Parathyroid adenoma (tissue), 2 donors: Measurements from ENCODE around the gene ATP8B2.

Experiments
- H2AFZ ChIP-seq: fragments of 300-600 bp; sonication (generic); one replicate; pipeline ENCODE4 v1.7.0; 2017; ENCODE audit warnings: antibody characterized with exemption, mild to moderate bottlenecking
- H3K27ac ChIP-seq: fragments of 300-600 bp; sonication (generic); one replicate; pipeline ENCODE4 v1.7.0; 2017
- H3K27me3 ChIP-seq: fragments of 300-600 bp; sonication (generic); one replicate; pipeline ENCODE4 v1.7.0; 2017; ENCODE audit warnings: low read length; ENCODE audit not compliant: control insufficient read depth, insufficient read depth
- H3K36me3 ChIP-seq: fragments of 300-600 bp; sonication (generic); one replicate; pipeline ENCODE4 v1.7.0; 2017; ENCODE audit warnings: low read length; ENCODE audit not compliant: control insufficient read depth, insufficient read depth
- H3K4me1 ChIP-seq: fragments of 300-600 bp; sonication (generic); one replicate; pipeline ENCODE4 v1.7.0; 2017; ENCODE audit warnings: control low read depth
- H3K4me2 ChIP-seq: fragments of 300-600 bp; sonication (generic); one replicate; pipeline ENCODE4 v1.7.0; 2017; ENCODE audit warnings: low read length
- H3K4me3 ChIP-seq: fragments of 300-600 bp; sonication (generic); one replicate; pipeline ENCODE4 v1.7.0; 2017; ENCODE audit warnings: low read depth, low read length
- H3K79me2 ChIP-seq: fragments of 300-600 bp; sonication (generic); one replicate; pipeline ENCODE4 v1.7.0; 2017; ENCODE audit warnings: control low read depth
- H3K9ac ChIP-seq: fragments of 300-600 bp; sonication (generic); one replicate; pipeline ENCODE4 v1.7.0; 2017; ENCODE audit warnings: mild to moderate bottlenecking
- H3K9me3 ChIP-seq: fragments of 300-600 bp; sonication (generic); one replicate; pipeline ENCODE4 v1.7.0; 2017; ENCODE audit warnings: low read length; ENCODE audit not compliant: control insufficient read depth
- TF ChIP-seq, protein P1 (sequence below): fragments of 300-600 bp; sonication (generic); IDR thresholded peaks from one replicate; pipeline ENCODE4 v1.7.0; 2017; ENCODE audit warnings: antibody characterized with exemption, mild to moderate bottlenecking
- donor health status: primary hyperparathyroidism.

Gene ATP8B2

DNA sequence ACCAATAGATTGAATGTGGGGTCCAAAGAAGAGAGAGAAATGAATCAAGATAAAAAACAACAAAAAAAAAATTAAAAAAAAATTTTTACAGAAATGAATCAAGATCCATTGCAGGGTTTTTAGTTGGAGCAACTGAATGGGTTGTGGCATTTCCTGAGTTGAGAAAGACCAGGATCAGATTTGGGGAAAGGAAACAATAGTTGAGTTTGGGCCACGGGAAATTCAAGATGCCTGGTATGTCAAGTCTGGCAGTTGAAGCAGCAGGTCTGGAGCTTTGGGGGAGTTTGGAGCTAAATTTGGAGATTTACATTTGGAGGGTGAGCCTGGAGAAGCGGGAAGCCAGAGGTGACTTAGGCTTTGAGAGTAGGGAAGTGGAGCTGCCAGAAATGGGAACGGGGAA is 22.6 kb downstream of the ATP8B2 start:
- H3K27ac ChIP-seq = no peak overlapping the region
- no peaks in the 10 kb centered on the region for H3K79me2 ChIP-seq
- no peaks in the 10 kb centered on the region for H3K4me1 ChIP-seq
- TF ChIP-seq, protein P1, sequence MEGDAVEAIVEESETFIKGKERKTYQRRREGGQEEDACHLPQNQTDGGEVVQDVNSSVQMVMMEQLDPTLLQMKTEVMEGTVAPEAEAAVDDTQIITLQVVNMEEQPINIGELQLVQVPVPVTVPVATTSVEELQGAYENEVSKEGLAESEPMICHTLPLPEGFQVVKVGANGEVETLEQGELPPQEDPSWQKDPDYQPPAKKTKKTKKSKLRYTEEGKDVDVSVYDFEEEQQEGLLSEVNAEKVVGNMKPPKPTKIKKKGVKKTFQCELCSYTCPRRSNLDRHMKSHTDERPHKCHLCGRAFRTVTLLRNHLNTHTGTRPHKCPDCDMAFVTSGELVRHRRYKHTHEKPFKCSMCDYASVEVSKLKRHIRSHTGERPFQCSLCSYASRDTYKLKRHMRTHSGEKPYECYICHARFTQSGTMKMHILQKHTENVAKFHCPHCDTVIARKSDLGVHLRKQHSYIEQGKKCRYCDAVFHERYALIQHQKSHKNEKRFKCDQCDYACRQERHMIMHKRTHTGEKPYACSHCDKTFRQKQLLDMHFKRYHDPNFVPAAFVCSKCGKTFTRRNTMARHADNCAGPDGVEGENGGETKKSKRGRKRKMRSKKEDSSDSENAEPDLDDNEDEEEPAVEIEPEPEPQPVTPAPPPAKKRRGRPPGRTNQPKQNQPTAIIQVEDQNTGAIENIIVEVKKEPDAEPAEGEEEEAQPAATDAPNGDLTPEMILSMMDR = no peak
- H3K9me3 ChIP-seq = no peaks in the 10 kb centered on the region
- no peaks in the 10 kb centered on the region for H3K36me3 ChIP-seq
- no peaks in the 10 kb centered on the region for H3K27me3 ChIP-seq
- no peak overlapping the region for H3K4me2 ChIP-seq
- H2AFZ ChIP-seq = no peak overlapping the region
- no peak overlapping the region for H3K9ac ChIP-seq
- no peak overlapping the region for H3K4me3 ChIP-seq

DNA sequence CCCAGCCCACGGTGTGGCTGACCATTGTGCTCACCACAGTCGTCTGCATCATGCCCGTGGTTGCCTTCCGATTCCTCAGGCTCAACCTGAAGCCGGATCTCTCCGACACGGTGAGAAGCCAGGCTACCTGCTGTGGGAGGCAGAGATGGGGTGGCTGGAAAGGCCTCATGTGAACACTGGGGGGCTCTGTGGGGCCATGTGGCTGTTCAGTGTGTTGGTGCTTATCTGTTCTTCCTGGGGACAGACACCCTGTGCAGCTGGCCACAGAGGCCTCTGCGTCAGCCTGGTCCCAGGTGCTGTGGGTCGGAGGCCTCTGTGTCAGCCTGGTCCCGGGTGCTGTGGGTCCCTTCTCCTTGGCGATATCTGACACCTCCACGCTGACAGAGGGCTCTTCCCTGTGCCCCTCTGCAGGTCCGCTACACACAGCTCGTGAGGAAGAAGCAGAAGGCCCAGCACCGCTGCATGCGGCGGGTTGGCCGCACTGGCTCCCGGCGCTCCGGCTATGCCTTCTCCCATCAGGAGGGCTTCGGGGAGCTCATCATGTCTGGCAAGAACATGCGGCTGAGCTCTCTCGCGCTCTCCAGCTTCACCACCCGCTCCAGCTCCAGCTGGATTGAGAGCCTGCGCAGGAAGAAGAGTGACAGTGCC is 23.2 kb downstream of the ATP8B2 start:
- Histone ChIP-seq H3K9ac (no peak overlapping the region), H3K27ac (no peak overlapping the region), H3K9me3 (no peaks in the 10 kb centered on the region), H3K79me2 (no peaks in the 10 kb centered on the region), H3K36me3 (no peaks in the 10 kb centered on the region), H3K27me3 (no peaks in the 10 kb centered on the region), H3K4me1 (no peaks in the 10 kb centered on the region), H3K4me3 (no peak overlapping the region), H3K4me2 (no peak overlapping the region), H2AFZ (no peak overlapping the region)
- TF ChIP-seq, protein P1 = no peak

DNA sequence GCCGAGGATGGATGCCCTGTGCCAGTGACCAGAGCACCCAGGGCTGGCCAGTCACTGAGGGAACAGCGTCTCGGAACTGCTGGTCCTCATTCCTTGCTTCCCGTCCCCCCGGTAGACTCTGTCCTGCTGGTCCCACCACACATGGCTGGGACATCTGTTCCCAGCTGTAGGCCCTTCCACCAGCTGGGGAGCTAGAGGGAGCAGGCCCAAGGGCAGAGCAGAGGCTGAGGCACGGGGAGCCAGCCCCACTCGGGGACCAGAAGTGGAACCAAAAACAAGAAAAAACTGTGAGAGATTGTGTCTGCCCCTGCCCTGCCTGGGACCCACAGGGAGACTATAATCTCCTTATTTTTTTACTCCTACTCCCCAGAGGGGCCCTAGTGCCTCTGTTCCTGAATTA is 23.8 kb downstream of the ATP8B2 start:
- TF ChIP-seq, protein P1 = no peak
- no peak overlapping the region for H3K4me3 ChIP-seq
- no peaks in the 10 kb centered on the region for H3K36me3 ChIP-seq
- H2AFZ ChIP-seq = no peak overlapping the region
- no peaks in the 10 kb centered on the region for H3K79me2 ChIP-seq
- H3K9me3 ChIP-seq = no peaks in the 10 kb centered on the region
- H3K9ac ChIP-seq = no peak overlapping the region
- no peaks in the 10 kb centered on the region for H3K27me3 ChIP-seq
- H3K4me1 ChIP-seq = no peaks in the 10 kb centered on the region
- H3K4me2 ChIP-seq = no peak overlapping the region
- H3K27ac ChIP-seq = no peak overlapping the region

DNA sequence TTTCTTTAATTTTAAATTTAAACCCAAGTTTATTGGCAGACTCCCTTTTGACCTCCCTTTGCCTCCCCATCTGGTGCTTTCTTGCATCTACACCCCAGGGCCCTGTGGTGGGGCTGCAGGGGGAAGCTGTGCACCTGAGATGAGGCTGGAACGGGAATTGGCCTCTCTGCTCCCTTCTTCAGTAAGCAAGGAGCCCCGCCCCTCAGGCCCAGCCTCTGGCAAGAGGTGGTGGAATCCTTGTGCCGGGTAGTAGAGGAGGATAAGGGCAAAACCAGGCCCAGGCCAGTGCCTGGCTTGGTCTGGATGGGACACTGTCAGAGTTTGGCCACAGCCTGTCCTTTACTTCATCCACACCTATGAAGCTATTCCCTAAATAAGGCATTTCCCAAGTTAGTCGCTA is 25.1 kb downstream of the ATP8B2 start:
- no peaks in the 10 kb centered on the region for H3K36me3 ChIP-seq
- H3K4me3 ChIP-seq = no peak overlapping the region
- H3K79me2 ChIP-seq = no peaks in the 10 kb centered on the region
- no peaks in the 10 kb centered on the region for H3K9me3 ChIP-seq
- H3K9ac ChIP-seq = no peak overlapping the region
- no peak overlapping the region for H3K27ac ChIP-seq
- no peak overlapping the region for H3K4me2 ChIP-seq
- no peaks in the 10 kb centered on the region for H3K27me3 ChIP-seq
- TF ChIP-seq, protein P1 = no peak
- no peak overlapping the region for H2AFZ ChIP-seq
- H3K4me1 ChIP-seq = no peaks in the 10 kb centered on the region

DNA sequence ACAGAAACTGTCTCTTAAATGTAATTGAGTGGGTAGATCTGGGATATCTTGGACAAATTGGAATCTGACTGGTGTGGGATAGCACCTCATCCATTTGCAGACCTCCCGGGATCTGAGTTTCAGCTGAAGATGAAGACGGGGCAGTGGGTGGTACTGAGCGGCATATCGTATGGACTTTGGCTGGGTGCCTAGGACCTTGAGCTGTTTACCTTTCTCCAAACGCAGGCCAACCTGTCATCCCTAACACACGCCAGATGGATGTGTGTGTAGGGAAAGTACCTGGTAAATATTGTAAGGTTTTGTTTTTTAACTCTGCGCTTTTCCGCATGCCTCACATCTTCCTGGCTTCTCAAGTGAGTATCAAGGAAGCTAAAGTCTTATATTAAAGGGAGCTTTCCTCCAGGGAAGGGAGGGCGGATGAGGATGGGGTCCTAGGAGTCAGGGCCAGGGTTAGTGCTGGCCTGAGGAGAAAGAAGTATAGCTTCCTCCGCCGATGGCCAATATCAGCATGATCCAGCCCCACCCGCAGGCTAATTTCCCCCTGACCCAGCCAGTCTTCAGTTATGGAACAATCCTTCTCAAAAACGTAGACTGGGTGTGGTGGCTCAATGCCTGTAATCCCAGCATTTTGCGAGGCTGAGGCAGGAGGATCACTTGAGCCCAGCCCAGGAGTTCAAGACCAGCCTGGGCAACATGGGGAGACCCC is 26.2 kb downstream of the ATP8B2 start:
- no peak overlapping the region for H3K4me3 ChIP-seq
- no peak overlapping the region for H3K27ac ChIP-seq
- H3K79me2 ChIP-seq = no peaks in the 10 kb centered on the region
- H3K27me3 ChIP-seq = no peaks in the 10 kb centered on the region
- no peaks in the 10 kb centered on the region for H3K9me3 ChIP-seq
- H3K4me1 ChIP-seq = no peaks in the 10 kb centered on the region
- no peaks in the 10 kb centered on the region for H3K36me3 ChIP-seq
- H3K4me2 ChIP-seq = no peak overlapping the region
- TF ChIP-seq, protein P1 = no peak
- H2AFZ ChIP-seq = no peak overlapping the region
- no peak overlapping the region for H3K9ac ChIP-seq
